D721Med (cell line): Measurements from ENCODE around the gene PARL.
A peak's percentile ranks its signal among the peaks of the same experiment; 100 is the strongest.

Source experiments
- DNase-seq: peaks from one replicate; pipeline ENCODE4 v3.0.0; 2011; ENCODE audit warnings: low spot score; ENCODE audit not compliant: insufficient read length
- FAIRE-seq: peaks from 2 replicates; lab custom pipeline; 2011; peaks lifted over from hg19 to GRCh38; lab: Jason Lieb, UNC
- CTCF ChIP-seq: IDR thresholded peaks from 2 replicates; pipeline ENCODE4 v1.5.1; 2012; ENCODE audit warnings: mild to moderate bottlenecking, control low read depth; ENCODE audit not compliant: insufficient read depth; ENCODE audit errors: missing control alignments

The PARL gene

GRCh38 chr3:183884427-183885296, at the start of gene PARL:
TSS of gene PARL (minus strand) at chr3:183884880. CDS start at chr3:183884846, 34 bp downstream.
- peak; percentile 88 for TF ChIP-seq CTCF
- DNase-seq: peak; percentile 81
- FAIRE-seq: no peak

- no peak for DNase-seq
- no peak for TF ChIP-seq CTCF
- no peak for FAIRE-seq
Observed at GRCh38 chr3:183933160-183933559, 48.5 kb upstream of the PARL start.

GRCh38 chr3:183931881-183932280, 47.2 kb upstream of the PARL start:
- TF ChIP-seq CTCF: no peak
- DNase-seq (no peak), FAIRE-seq (no peak)

- TF ChIP-seq CTCF: no peak
- DNase-seq (no peak), FAIRE-seq (no peak)
Observed at GRCh38 chr3:183930086-183930485, 45.4 kb upstream of the PARL start.

GRCh38 chr3:183927059-183927458, 42.4 kb upstream of the PARL start:
- TF ChIP-seq CTCF: no peak
- no peak for DNase-seq
- no peak for FAIRE-seq

GRCh38 chr3:183924956-183925355, 40.3 kb upstream of the PARL start:
- TF ChIP-seq CTCF: no peak
- FAIRE-seq (no peak), DNase-seq (no peak)

- no peak for TF ChIP-seq CTCF
- DNase-seq: no peak
- no peak for FAIRE-seq
Observed at GRCh38 chr3:183924543-183924942, 39.9 kb upstream of the PARL start.
